NAMALWA (cell line): ENCODE data around the gene CHD6.

Source experiments
- DNase-seq: peaks from one replicate; pipeline ENCODE4 v3.0.0-alpha.2; 2015; ENCODE audit warnings: low spot score

Gene CHD6

DNA sequence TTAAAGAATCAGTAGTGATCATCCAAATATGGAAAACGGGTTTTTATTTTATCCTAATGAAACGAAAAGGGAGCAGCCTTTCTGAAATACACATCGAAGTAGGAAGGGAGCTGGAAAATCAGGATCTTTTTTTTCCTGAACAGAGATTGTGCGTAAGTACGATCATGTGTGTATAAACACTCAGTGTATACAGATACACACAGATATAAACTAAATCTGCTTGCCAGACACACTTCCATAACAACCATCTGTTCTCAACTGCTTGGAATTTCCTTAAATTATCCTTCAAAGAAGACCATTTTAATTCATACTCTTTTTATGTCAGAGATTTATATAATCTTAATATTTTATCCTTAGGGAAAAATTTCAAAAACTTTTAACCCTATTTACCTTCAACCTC lies 110.7 kb downstream of the CHD6 start:
- DNase-seq: no peak

DNA sequence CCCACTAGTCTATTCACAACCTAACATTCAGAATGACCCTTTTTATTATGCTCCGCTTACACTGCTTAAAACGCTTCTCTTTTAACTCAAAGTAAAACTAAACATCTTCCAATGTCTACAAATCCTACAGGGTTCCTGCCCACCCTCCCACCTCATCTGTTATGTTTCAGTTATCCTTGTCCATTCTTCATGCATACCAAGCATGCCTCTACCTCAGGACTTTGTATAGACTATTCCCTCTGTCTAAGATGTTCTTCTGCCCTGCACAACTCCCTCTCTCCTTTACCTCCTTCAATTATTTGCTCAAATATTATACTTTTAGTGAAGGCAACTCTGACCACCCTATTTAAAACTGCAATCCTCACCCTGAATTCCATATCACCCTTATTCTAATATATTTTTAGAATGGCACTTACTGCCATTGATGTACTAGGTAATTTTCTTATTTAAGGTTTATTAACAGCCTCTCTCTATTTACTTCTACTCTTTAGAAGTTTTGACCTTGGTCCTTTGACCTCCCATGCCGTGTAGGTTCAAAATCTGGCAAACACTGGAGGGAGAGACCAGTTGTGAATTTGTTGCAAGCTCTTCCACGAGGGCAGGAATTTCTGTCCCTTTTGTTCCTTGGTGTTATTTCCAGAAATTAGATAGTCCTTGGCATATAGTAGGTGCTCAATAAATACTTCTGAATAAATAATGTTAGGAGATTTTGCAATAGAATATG lies 111.8 kb downstream of the CHD6 start:
- no peak for DNase-seq

DNA sequence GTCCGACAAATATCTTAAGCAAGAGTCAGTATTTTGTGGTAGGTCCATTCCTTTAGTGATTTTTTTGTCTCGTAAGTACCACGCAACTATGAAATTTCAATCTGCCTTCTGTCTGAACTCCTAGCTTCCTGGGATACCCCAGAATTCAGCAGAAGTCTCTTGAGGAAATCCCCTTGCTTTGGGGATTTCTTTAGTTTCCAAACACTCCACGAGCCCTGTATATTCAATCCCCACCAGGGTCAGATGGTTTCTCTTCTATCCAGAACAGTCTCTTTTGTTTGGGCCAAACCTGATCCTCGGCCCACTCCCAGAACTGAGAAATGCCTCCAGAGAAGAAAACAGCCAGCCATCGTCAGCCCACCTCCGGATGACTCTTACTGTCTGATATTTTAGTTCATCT lies 113.0 kb downstream of the CHD6 start:
- DNase-seq: no peak

DNA sequence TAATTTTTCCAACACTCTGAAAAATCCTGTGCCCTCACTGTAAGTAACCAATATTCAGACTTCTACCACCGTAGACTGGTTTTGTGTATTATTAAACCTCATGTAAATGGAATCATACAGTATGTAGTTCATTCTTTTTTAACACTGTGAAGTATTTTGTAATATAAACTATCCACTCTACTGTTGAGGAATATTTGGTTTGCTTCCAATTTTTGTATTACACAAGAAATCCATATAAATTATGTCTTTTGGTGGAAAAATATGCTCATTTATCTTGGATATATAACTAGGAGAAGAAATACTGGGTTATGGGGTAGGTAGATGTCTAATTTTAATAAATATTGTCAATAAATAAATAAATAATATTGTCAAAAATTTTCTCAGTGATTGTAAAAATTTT lies 116.8 kb downstream of the CHD6 start:
- DNase-seq: no peak

DNA sequence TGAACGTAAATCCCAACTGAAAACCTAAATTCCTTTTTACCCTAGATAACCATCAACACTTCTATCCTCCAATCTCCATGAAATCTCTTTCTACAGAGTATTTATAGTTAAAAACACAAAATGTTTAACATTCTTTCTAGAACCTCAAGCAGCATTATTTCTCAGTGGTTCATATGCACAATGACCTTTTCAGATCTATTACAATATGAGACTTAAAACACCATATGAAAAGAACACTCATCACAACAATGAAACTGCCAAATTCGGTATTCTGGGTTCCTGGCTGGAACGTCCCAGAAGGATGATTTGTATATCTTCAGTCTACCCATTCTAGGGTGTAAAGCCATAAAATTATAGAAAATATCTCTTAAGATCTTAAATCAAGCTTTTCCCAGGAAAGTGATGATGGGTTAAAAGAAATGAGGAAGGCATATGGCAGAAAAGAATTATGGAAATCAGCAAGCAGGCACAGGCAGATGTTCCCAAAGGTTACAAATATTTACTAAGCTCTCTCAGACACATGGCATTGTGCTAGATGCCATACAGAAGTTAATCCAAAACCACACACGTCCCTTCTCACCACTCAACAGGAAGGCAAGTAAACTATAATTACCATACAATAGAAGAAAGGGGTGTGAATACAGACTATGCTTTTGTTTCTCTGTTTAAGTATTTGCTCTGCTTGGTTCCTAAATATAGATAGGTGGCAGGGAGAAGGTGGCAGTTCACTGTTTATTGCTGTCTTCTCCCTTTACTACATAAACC lies 118.0 kb downstream of the CHD6 start:
- DNase-seq: no peak

DNA sequence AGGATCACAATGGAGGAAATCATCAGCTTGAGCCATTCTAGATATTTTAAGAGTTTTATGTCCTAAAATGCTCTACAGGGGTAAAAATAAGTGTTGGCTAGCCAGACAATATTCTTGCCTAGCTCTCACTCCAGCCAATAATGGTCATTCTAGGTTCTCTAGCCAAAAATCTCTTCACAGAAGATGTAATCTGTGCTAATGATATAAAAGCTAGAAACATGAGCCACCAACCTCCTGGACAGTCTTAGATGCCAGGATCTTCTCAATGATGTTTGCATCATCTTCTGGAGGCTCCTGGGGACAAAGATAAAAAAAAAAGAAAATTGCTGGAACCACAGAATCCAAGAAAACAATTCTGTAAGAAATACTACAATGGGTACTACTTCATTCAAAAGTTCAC lies 119.1 kb downstream of the CHD6 start:
- no peak for DNase-seq

DNA sequence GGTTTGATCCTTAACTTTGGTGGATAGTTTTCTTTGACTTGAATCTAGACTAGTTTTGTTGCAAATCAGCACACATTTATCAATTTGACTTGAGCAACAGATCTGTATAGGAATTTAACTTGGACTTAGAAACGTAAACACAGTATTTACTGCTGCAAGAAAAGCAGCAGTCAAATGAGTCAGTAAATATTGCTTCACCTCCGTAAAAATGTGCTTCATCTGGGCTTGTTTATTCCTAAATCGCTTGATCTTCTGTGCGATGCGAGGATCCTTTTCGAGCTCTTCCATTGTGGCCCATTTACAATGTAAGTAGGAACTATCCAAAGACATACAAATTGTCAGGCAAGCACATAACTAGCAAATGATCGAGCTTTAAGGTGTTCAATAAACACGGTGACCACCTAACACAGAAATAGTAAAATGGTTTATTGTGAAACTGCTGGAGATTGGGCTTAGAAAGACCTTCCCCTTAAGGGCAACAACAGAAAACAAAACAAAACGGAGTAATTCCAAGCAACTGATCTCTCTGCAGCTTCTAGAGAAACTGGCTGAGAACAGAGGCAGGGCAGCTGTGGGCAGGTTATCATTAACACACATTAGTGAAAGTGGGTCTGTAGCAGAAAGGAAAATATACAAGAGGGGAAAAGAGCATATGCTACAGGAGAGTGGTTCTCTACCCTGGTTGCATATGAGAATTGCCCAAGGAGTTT lies 120.8 kb downstream of the CHD6 start:
- no peak for DNase-seq

DNA sequence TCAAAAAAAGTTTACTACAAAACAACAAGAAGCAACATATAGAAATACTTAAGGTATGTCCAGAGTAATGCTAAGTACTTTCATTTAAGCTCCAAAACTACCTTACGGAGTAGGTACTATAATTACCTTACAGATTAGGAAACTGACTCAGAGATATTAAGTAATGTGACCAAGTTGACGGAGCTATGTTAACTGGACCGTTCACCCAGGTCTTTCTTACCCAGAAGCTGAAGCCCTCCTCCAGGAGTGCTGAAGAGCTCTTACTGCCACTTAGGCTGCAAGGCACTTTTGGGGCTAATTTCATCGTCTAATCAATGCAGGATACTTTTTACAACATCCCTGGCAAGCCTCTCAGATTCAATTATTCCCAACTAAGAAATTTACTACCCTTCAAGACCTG lies 123.7 kb downstream of the CHD6 start:
- DNase-seq: no peak

DNA sequence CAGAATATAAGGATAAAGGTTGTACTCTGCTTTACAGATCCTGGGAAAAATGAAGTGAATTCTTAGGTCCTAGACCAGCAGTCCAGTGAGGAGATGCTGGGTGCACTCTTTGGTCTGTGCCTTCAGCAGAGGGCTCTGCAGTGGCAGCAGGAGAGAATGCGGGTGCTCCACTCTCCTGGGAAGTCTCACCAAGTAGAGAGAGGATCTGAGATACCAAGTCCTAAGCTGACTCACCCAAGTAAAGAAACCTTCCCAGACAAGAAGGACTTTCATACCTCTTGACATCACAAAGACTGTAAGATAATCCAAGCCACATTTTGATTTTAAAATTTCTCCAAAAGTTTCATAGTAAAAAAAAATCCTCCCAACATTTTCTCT lies 134.6 kb downstream of the CHD6 start:
- no peak for DNase-seq

DNA sequence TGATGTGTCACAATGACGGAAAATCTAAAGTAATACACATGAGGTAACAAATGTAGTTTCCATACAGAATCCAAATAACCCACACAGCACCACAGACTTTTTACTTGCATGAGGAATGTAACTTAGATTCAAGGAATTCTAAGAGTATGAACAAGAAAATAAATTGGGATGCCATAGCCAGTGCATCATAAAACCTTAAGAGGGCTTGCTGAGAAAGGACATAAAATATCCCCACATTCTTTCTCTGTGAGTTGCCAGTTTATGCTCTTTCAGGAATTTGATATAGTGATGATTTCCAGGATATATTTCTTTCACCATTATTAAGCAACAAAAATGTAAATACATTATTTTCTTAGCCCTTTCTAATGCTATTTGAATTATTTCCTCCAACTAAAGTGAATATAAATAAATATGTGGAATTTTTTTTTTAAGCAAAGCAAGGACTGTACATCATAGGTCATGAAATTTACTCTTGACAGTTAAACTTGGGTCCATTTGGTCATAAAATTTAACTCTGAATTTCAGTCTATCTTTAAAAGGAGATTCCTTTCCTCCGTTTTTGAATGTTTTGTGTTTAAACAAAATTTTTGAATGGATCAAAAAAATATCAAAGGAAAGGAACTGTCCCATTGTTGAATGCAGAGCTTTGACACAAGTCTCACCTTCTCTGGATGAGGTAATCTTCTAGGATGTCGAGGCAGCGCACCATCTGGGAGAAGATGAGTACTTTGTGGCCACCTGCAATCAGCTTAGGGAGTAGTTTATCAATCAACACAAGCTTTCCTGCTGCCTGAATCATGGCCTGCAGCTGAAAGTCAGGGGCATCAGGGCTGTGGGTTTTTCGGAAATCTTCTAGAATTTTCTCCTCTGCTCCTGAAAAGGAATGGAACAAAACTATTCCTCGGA lies 135.3 kb downstream of the CHD6 start:
- DNase-seq: no peak

DNA sequence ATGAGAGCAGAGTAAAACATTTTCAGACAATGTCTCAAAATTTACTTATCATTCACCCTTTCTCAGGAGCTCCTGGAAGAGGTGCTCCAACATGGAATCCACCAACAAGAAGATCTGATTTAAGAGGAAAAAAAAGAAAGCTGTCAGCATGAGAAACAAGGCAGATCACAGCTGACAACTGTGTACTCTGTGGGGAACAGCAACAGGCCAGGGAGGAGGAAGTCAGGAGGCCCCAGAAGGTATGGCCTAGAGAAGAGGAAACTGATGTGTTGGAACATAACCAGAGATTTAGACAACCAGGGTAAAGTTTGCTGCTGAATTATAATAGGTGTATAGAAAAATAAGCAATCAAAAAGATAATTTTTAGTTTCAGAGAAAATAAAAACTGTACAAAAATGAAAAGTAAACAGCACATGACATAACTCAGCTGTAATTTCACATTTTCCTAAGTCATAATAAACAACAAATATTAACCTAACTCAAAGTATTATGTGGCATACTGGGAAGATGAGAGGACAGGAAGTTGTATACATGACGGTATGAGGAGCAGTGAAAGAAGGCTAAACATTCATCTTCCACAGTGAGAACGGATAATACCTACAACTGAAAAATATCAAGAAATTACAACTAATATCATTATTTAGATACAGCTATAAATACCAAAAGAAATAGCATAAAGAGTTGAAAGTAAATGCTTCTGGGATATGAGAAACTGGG lies 138.0 kb downstream of the CHD6 start:
- DNase-seq: peak; percentile 15

DNA sequence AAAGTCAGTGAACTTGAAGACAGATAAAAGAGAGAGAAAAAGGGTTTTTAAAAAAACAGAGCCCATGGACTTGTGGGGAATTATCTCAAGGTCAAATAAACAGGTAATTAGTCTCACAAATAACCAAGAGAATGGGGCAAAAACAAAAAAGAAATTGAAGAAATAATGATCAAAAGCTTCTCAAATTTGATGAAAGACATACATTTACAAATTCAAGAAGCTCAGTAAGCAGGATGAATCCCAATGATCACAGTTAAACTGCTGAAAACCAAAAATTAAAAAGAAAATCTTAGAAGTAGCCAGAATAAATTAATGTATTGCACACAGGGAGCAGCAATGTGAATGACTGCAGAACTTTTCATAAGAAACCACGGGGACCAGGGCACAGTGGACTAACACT lies 139.1 kb downstream of the CHD6 start:
- DNase-seq: no peak

DNA sequence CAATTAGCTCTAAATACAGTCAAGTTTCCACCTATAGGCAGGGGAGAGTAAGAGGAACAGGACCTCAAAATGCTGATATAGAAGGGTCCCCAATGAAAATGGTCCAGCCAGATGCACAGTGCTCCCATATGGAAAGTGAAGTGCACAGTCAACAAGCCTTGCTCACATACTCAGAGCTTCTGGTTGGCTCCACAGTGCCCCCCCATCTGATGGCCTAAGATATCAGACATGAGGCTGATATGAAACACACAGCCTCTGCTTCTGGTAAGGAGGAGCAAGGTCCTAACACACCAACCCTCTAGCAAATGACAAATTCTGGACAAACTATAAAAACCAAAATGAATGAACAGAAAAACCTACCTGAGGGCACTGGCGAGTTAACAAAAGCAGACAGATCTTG lies 140.2 kb downstream of the CHD6 start:
- DNase-seq: no peak

DNA sequence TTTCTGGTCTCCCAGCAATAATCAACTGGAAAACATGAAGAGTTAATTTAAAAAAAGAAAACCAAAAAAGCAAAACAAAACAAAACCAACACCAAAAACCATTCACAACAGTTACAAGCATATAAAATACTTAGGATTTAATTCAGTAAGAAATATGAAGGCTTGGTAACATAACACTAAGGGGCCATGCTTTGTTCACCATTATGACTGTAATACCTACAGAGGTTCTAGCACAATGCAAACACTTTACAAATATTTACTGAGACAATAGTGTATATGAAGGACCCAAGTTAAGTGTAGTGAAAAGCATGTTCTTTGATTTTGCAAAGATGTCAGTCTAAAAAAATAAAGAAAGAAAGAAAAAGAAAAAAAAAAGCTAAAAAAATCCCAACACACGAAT lies 141.7 kb downstream of the CHD6 start:
- DNase-seq: no peak

DNA sequence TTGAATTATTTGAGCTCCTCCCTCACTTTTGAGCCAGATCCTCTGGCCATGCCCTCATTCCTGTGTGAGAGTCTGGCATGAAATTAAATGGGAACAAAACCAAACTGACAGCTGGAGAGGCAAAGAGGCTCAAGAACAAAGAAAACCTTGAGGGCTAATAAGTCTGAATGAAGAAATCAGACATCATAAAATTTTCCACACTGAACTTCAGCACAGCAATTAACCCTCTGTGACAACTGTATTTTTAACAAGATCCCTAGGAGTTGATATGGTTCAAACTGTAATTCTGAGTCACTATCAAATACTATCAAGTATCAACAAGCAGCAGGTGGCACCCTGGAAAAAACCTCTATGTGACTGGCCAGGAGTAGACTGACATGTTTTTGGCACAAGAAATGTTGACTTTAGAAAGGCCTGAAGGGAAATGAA lies 142.2 kb downstream of the CHD6 start:
- no peak for DNase-seq

DNA sequence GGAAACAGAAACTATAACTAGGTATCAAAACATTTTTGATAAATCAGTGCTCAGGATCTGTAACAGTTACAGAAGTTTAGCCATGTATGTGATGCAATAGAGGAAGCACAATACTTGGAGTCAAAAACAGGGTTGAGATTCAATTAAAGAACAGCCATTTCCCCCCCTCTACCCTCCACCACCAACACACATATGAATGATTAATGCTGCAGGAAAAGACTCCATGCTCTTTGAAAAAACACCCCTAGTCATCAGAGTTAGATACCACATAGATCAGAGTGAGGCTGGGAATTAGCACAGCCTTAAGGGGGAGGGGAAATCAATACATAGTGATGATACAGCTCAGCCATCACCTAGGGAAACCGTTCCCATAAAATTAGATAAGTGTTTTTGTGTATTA lies 142.7 kb downstream of the CHD6 start:
- DNase-seq: no peak

DNA sequence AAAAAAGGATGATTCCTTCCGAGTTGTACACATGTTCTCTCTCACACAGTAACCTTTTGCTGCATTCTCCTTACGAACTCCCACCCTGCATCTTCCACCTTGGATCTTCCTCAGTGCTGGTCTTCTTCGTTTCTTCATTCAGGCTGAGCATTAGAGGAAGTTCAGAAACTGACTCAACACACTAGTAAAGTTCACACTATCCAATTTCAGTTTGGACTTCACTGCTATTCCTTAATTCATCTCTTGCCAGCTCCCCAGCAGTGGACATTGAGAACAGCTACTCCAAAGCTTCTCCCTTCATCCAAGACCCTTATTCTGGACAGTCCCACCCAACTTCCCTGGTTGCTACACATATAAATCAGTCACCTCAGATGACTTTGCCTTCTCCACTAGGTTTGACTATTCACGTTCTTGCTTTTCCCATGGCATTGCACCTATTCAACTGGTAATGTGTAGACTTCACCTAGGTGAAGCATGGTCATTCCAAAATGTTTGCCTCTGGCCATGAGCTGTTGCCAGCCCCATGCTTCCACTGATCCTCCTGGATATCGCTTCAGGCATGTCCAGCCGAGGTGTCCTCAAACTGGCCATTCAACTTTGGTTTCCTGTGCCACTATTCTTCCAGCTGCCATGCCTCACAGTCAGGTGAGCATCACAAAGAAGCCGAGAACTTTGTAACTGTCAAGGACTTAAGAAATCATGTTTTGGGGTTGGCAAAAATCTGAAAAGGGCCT lies 147.6 kb downstream of the CHD6 start:
- DNase-seq: no peak

DNA sequence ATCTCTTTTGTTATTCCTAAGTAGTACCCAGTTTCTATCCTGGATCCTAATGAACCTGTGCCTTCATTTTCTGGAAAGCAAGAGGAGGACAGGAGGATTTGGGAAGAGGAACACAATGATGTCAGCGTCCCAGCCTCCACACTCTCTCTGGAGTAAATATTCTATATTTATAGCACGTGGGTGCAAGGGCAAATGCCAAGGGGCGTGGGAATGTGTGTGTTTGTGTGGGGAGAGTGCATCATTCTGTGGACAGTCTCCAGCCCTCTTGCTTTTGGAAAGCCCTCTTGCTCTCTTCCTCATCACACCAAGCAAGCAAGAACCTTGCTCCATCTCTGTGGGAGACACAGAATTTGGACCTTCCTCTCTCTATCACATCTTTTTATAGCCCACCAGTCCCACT lies 148.3 kb downstream of the CHD6 start:
- no peak for DNase-seq

DNA sequence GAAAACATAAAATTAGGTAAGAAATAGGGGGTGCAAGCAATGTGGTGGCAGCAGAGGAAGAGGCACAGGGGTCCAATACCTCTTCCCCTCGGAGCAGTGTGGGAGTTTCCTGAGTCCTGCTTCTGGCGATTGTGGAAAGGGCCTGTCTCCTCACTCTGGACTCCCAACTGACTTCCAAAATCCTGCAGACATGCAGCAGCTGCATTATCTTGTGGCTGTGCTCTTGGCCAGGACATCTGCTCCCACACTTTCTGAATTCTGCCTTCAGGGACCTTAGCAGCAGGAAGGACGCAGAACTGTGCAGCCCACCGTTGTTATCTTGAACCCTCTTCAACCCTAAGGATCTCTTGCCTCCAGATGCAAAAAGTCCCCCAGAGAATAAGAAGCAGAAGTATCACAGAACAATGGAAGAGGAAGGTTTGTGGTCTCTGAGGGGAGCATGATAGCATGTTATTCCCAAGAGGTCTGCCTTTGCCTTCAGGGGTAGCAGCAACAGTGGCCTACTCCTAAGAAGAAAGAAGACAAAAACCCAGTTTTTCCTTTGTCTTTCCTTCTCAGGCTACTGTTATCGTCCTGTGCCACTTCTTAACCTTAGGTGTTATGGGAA lies 149.1 kb downstream of the CHD6 start:
- DNase-seq: no peak

DNA sequence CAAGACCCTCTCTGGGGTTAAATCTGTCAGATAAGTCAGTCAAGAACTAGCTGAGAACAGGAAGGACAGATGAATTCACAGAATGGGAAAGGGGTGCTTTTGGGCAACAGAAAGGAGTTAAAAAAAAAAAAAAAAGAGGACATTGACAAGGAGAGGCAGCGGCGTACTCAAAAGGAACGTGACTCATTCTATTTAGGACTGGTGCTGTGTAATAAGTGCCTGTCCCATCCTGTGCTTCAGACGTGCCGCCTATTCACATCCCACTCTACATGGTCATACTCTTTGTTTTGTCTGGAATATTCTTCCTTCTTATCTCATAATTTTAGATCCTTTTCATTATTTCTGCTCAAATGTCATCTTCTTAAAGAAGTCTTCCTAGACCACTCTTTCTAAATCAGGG lies 150.5 kb downstream of the CHD6 start:
- no peak for DNase-seq
